NOMO-1 treated with DMSO at 0.1 percent for 48 hours (cell line): ENCODE results near the gene TMOD1.
"Not testable (repeated sequence)": the region's sequence is repeated elsewhere in the genome, so short reads cannot be mapped to it uniquely, and the experiment has no call there.

Experiments used
- DNase-seq: peaks from one replicate; lab custom pipeline; 2025; ENCODE audit not compliant: unreplicated experiment; lab: John Stamatoyannopoulos, UW

TMOD1 gene

DNA sequence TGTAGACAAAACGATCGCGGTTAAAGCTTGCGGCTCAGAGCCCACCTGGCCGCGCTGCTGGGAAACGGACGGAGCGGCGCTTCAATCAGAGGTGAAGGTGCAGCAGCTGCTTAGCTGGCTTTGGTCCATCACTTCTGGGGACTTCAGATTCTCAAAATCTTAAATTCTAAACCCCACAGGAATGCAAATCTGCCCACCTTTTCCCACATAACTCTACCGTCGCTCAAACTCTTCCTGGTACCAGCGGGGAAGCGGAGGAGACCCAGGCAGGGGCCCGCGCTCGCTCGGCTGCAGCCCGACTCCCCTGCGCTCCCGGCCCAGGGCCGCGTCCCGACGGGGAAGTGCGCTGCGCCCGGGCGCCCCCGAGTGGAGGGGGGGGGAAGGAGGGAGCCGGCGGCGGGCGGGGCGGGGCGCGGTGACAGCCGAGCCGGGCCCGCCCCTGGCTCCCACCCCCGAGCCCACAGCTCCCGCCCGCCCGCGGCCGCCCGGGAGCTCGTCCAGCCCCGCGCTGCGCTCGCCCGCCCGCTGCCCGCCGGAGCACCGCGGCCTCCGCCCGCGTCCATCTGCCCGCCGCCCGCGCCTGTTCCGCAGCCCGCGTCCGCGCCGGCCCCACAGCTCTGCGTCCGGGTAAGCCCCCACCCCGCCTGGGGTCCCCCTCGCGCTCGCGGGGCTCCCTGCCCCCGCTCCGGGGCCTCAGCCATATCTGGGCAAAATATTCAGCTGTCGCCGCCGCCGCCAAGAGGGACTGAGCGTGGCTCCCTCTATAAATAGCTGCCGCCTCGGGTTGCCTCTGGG lies at the start of gene TMOD1:
Gene TMOD1 (plus strand): TSS at position 490 of the 795 bp plus-strand sequence. CDS start 22,523 bp downstream, outside the sequence.
- DNase-seq = peak; percentile 45

DNA sequence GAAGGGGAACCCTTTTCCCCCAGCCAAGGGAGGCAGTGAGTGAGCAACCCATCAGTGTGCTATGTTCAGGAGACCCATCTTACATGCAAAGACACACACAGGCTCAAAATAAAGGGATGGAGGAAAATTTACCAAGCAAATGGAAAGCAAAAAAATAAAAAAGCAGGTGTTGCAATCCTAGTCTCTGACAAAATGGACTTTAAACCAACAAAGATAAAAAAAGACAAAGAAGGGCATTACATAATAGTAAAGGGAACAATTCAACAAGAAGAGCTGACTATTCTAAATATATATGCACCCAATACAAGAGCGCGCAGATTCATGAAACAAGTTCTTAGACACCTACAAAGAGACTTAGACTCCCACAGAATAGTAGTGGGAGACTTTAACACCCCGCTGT lies 47.9 kb upstream of the TMOD1 start:
- DNase-seq = peak; percentile 6

DNA sequence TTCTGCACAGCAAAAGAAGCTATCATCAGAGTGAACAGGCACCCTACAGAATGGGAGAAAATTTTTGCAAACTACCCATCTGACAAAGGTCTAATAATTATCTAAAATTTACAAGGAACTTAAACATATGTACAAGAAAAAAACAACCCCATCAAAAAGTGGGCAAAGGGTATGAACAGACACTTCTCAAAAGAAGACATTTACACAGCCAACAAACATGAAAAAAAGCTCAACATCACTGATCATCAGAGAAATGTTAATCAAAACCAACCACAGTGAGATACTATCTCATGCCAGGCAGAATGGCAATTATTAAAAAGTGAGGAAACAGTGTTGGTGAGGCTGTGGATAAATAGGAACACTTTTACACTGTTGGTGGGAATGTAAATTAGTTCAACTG lies 44.6 kb upstream of the TMOD1 start:
- DNase-seq = not testable (repeated sequence)

DNA sequence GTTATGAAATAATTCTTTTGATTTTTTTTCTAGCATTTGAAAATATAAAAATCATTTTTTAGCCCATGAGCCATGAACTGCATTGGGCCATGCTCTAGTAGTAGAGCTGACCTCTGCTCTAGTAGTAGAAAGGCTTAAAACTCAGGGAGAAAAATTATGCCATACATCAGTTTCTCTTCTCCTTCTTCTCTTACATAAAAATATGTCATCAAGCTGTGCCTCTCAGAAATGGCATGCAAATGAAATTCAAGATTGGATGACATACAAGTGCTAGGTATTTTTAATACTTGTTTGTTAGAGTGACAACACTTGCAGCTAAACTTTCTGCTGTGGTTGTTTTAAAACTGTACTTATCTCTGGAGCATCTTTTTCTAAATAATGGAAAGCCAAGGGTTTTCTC lies 42.1 kb upstream of the TMOD1 start:
- peak; percentile 44 for DNase-seq

DNA sequence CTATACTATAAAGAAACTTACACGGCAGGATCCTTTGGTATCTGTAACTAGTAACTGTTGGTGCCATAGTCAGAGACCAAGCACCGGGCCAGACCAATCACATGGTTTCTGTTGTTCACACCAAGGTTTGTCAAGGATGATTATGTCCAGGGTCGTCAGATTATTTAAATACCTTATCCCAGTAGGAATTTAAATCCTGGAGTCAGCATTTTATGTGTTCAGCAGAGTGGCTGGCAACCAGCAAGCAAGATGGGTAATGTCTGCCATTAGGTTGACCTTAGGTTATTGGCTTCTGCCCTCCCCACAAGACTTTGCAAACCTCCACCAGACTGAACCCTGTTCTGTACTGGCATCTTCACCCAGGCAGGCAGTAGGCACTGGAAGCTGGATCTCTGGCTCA lies 39.3 kb upstream of the TMOD1 start:
- DNase-seq = no peak

DNA sequence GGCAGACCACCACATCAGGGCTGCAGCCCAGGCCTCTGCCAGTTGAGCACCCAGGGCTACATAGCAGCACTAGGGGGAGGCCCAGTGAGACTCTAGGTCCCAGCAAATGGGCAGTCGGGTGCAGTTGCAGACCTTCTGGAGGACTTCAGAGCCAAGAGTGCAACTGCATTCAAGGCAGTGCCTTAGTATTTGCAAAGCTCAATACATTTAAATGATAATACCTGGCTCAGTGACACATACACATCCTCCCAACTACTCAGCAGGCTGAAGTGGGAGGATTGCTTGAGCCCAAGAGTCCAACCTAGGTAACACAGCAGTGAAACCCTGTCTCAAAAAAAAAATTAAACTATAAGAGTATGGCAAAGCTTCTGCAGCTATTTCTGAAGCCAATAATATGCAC lies 38.6 kb upstream of the TMOD1 start:
- DNase-seq = no peak

DNA sequence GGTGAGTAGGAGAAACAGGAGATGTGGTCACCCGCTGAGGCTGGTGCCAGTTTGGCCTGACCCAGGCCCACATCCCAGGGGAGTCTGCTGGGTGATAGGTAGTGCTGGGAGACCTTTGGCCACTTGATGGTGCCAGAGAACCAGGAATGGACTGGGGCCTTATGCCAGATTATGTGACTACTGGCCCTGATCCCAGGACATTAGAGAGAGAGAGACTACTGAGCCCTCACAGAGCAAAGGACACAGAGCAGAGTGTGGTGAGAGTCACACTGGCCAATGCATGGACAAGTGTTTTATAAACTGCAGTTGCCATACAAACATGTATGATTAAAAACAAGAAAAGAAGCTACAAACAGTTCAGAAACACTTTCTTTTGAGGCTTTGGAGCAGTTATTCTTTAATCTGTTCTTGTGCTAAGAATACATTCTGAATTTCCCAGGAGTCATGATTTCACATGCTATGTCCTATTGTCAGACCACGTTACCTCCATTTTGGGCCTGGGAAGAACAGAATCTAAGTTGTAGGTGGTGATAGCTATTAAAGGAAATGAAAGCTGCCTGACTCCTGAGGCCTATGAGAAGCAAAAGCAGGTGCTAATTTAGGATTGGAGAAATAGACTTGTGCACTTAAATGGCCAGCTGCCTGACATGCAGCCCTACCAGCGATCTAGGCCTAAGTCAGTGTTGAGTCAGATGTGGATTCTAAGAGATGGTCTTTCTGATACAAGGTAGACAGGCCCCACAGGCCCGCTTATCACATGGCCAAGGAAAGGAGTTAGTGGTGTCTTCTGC lies 32.6 kb upstream of the TMOD1 start:
- peak; percentile 19 for DNase-seq

DNA sequence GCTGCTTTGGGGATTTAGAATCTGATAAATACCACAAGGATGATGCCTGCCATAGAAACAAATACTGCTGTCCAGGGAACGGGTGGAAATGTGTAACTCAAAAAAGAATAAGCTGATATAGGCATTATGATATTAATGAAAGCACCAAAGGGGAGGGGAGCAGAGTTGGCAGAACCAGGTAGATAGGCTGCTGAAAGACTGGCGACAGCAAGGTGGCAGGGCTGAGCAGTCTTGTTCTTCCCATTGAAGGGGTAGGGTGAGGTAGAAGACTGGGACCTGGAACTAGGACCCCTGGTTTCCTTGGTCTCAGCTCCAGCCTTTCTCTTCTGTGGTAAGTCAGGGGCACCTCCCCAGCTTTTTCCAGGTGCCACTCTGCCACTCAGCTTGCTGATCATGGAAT lies 31.4 kb upstream of the TMOD1 start:
- no peak for DNase-seq

DNA sequence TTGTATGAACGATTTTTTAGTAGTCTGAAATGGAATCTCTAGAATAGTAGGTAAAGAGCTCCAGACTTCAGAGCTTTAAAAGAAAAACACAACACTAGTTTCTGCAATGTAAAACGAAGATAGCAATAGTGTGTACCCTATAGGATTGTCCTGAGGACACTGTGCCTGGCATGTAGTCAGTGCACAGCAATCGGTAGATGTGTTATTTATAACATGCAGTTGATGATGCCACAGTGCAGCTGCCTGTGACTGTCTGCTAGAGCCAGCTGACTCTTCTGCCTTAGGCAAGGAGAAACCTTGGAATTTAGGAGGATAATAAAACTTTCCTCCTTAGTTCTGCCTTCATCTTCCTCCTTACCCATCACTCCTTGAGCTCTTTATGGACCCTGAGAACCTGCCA lies 27.7 kb upstream of the TMOD1 start:
- no peak for DNase-seq

DNA sequence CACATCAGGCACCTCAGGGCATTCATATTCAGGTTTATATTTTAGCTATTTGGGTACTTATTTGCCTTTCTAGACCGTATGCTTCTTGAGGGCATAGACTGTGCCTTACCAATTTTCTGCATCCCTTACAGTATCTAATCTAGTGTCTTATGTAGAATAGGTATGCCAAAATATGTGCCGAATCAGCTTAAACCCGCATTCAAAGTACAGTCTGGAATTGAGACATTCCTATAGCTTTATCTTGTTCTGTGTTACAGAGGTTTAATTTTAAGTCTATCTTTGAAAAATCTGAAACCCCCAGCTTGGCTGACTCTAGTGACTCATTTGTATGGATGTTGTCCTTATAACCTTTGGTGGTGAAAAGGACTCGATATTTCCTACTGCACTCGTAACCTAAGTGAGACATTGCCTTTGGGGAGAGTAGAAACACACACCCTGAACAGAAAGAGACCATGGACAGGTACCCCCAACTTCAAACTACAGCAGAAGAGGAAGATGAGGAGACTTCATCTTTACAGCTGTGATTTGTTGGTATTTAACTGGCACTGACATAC lies 27.0 kb upstream of the TMOD1 start:
- no peak for DNase-seq

DNA sequence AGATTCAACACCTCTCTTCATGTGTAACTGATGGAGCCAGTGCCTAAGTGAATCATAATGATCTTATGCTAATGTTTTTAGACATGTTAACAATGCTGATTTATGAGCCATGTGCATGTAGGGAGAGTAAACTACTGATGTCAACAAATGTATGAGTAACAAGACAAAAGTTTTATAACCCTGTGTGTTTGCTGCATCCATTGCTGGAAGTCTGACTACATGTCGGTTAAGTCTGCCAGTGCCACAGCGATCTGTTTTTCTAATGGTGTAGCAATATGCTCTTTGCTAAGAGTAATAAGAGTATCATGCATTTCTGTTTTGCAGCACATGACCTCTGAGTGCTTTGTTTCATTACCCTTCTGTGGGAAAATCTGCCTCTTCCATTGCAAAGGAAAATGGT lies 26.4 kb upstream of the TMOD1 start:
- DNase-seq = no peak

DNA sequence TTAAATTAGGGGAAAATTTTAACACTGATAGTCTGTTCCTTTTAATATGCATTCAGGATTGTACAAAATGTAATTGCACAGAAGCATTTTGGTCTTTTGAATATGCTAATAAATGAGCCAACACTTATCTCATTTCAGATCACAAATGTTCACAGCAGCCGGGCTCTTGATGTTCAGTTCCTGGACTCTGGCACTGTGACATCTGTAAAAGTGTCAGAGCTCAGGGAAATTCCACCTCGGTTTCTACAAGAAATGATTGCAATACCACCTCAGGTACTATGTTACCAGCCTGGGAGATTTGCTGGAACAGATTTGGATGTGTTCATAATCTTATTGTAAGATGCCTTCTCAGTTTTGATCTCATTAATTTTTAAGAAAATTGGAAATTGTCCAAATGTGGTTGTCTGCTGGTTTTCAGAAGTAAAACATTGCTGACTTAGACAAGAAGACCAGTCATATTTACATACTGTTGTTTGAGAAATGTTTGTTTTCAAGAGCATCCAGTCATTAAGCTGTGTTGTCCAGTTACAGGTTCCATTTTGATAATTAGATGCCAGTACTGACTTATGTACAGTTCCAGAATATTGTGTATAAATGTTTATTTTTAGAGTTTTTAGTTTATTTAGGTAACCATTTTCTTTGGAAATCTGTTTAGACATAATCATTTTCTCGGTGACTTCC lies 23.0 kb upstream of the TMOD1 start:
- DNase-seq = no peak

DNA sequence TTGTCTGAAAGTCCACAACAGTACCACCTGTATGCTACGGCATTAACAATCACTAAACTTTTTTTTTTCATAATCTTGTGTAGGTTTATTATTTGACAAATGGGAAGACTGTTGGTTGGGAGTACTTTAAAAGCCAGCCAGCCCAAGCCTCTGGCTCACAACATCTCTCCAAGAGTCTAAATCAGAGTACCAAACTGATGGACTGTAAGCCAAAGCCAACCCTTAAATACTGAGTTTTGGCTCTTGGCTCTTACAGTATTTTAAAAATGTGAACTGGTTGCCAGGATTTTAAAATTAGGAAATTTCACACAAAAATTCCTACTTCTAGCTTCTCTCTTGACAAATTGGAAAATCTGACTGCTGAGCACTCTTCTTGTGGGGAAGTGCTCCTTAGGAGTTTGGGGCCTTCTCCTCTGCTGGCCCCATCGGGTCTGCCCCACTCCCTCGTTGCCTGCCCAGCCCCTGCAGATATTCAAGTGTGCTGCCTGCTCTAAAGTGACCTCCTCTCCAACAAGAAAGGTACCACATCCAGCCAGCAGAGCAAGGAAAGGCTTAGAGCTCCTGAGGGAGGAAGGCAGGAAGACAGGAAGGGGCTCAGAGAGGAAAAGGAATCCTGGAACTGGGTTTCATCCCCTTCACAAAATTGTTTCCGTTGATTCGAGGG lies 21.8 kb upstream of the TMOD1 start:
- DNase-seq = no peak

DNA sequence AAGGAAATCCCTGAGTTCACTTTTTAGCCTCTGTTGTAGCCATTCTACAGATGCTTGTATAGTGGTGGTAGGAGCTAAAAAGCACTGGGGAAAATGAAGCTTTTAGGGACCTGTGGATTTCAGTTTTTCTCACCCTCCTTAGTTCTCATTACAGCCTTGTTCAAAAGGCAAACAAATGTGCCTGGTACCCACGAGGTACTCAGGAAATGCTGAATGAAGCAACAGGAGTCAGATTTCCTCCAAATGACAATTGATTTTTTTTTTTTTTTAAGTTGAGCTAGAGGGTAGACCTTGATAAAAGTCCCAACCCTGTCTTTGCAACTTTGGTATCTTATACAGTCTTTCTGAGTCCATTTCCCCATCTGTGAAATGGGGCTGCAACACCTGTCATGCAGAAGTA lies 21.3 kb upstream of the TMOD1 start:
- DNase-seq = no peak

DNA sequence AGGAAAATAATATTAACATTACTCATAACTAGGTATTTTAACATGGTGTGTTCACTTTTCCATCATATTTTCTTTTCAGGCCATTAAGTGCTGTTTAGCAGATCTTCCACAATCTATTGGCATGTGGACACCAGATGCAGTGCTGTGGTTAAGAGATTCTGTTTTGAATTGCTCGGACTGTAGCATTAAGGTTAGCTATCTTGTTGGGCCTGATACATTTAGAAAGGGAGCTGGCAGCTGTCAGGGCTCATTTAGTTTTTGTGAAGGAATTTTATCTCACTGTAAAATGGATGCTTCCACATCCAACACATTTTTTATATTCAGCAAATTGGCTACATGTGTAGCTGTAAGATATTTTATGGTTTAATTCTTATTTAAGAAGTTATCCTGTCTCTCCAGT lies 20.7 kb upstream of the TMOD1 start:
- no peak for DNase-seq

DNA sequence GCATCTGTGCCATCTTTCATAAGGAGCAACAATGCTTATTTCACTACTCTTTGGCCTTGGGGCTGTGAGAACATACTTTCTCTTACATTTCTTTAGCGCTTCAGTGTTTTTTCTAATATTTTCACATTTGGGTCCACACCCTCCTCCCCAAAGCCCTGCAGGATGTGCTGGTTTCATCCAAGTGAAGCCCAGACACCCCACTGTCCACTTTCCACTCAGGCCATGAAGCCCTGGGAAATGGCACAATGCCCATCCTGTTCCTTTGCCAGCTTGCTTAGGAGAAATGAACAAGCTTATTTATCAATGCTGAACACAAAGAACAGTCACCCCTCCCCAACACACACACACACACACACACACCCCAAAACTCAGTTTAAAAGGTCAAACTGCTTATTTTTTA lies 17.3 kb upstream of the TMOD1 start:
- DNase-seq = no peak

DNA sequence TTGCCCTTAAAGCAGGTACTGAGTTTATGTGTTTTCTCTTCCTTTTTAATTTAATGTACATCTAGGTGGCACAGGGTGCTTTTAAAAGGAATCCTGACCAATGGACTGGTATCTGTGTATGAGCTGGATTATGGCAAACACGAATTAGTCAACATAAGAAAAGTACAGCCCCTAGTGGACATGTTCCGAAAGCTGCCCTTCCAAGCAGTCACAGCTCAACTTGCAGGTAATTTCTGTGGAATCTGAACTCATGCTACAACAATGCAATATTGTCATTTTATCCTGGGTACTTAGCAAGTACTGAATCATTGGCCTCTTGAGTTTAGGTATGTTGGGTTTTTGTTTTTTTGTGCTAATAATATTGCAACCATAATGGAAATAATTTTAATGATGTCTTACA lies 14.4 kb upstream of the TMOD1 start:
- DNase-seq = no peak

DNA sequence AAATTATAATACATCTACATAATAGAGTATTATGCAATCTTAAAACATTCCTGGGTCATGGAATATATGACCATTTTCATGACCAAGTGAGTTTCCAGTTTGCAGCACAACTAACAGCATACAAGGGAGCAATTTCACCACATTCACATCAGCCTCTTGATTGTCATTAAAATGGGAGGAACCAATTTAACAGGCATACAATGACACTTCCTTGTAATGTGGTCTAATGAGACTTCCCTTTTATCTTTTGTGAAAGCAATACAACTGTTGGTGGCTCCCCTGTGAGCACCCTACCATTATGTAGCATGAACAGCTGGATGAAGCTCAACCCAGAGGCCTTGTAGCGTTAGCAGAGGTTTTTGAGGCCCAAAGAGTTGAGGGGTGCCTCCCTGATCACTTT lies 13.6 kb upstream of the TMOD1 start:
- DNase-seq = peak; percentile 40

DNA sequence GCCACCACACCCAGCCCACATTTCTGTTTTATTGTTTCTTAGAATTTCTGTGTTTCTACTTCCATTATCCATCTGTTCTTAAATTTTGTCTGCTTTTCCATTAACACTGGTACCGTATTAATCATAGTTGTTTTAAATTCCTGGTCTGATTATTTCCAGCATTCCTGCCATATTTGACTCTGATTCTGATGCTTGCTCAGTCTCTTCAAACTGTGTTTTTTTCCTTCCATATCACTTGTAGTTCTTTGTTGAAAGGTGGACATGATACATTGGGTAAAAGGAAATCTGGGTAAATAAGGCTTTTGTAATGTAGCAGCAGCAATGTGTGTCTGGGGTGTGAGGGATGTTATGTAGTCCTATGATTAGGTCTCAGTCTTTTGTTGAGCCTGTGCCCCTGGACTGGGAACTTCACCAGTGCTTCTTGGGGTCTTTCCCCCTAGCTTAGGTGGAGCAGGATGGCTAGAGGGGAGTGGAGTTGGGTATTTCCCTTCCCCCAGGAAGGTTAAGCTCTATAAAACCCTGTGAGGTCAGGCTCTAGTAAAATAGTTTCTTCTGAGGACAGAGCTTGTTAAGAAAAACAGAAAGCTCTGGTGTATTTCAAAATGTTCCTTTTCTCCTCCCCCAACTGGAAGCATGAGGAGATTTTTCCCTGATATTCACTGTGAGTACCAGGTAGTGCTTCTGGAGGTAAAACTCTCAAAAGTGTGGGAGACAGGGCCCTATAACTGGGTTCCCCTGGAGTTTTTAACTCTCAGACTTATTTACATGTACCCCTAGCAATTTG lies 10.1 kb upstream of the TMOD1 start:
- DNase-seq = no peak
